CD4-positive, alpha-beta T cell treated with Interleukin-6 for 4 hours (primary cell): Measurements from ENCODE around the gene GPR42.
"Not testable (repeated sequence)": the region's sequence is repeated elsewhere in the genome, so short reads cannot be mapped to it uniquely, and the experiment has no call there.

Source experiments
- DNase-seq: peaks from one replicate; pipeline ENCODE4 v3.0.0-alpha.2; 2020; ENCODE audit warnings: mixed read lengths

The GPR42 gene

GRCh38 chr19:35347171-35347929 lies 23.5 kb upstream of the GPR42 start, which contains the start of gene FFAR1:
FFAR1 (plus strand) TSS chr19:35347902; CDS start chr19:35351552, 3,650 bp downstream.
- DNase-seq, result peak; percentile 52

GRCh38 chr19:35347930-35348298 lies 23.0 kb upstream of the GPR42 start:
- no peak for DNase-seq

- no peak for DNase-seq
Measured at GRCh38 chr19:35348911-35349611, 21.8 kb upstream of the GPR42 start.

GRCh38 chr19:35349614-35350521 lies 21.0 kb upstream of the GPR42 start:
- no peak for DNase-seq

GRCh38 chr19:35350591-35350990 lies 20.3 kb upstream of the GPR42 start:
- DNase-seq, result no peak

- DNase-seq, result no peak
Measured at GRCh38 chr19:35351411-35352176, 19.3 kb upstream of the GPR42 start.

- no peak for DNase-seq
Measured at GRCh38 chr19:35352177-35352447, 18.8 kb upstream of the GPR42 start.

GRCh38 chr19:35352448-35353304 lies 18.2 kb upstream of the GPR42 start:
- DNase-seq, result peak; percentile 77

- no peak for DNase-seq
Measured at GRCh38 chr19:35353635-35354034, 17.2 kb upstream of the GPR42 start.

GRCh38 chr19:35354898-35355297 lies 16.0 kb upstream of the GPR42 start:
- DNase-seq, result no peak

- no peak for DNase-seq
Measured at GRCh38 chr19:35355791-35356460, 14.9 kb upstream of the GPR42 start.

- DNase-seq, result peak; percentile 11
Measured at GRCh38 chr19:35357867-35358573, 12.8 kb upstream of the GPR42 start, which contains the start of gene FFAR3. FFAR3 (plus strand) TSS chr19:35358460; CDS start chr19:35358891, 431 bp downstream.

GRCh38 chr19:35358834-35359233 lies 12.0 kb upstream of the GPR42 start:
- DNase-seq, result not testable (repeated sequence)

GRCh38 chr19:35359395-35359794 lies 11.5 kb upstream of the GPR42 start:
- not testable (repeated sequence) for DNase-seq

- not testable (repeated sequence) for DNase-seq
Measured at GRCh38 chr19:35360081-35360480, 10.8 kb upstream of the GPR42 start.

GRCh38 chr19:35360880-35361420 lies 9.9 kb upstream of the GPR42 start:
- no peak for DNase-seq

- no peak for DNase-seq
Measured at GRCh38 chr19:35362261-35363000, 8.4 kb upstream of the GPR42 start.

GRCh38 chr19:35363001-35363590 lies 7.8 kb upstream of the GPR42 start:
- DNase-seq, result no peak
